Right ventricle myocardium inferior (tissue), 1 donor: ENCODE measurements around the gene IFIT2. TPM values are rescaled to one million over a fixed set of nuclear protein-coding genes. Genes with fewer than 3 reads are reported as not detected.
"Not testable (repeated sequence)": the region's sequence is repeated elsewhere in the genome, so short reads cannot be mapped to it uniquely, and the experiment has no call there.

Experiments
- ATAC-seq: fragments of 200-7000 bp; cut with Tn5 transposase; one replicate; pipeline ENCODE4 v1.9.1; 2020; ENCODE audit warnings: mild to moderate bottlenecking, moderate library complexity
- DNase-seq: peaks from one replicate; pipeline ENCODE4 v3.0.0; 2021; ENCODE audit errors: missing footprints
- intact Hi-C: fragments of 100-400 bp; cut with DNase I; formaldehyde crosslinking; loops from one replicate; pipeline ENCODE4 v1.11.0; 2022
- total RNA-seq: library from RNA; stranded (reverse); fragmentation: NEBNext Ultra II Directional; extraction: Animal tissue kit (Norgen Biotek cat#: 25700); gene quantifications from one replicate; pipeline ENCODE4 v1.2.1, GENCODE V29; 2021
- donor health status: DM: no; HTN: yes; CAD: no; lungs with severe emphysema.

Gene IFIT2
- total RNA-seq, 1 donor from 2014 or later: 4.2 TPM

DNA sequence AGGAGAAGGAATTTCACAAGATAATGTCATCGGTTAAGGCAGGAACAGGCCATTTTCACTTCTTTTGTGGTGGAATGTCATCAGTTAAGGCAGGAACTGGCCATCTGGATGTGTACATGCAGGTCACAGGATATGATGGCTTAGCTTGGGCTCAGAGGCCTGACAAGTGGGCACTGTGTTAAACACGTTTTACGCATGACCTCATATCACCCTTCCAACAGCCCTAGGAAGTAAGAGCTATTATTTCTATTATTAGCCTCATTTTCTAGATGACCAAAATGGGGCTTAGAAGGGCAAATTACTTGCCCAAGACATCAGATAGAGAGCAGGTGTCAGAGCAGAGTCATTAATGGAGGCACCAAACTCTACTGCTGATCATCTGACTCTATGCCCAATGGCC, 28.2 kb downstream of the IFIT2 start:
- intact Hi-C loops, DNase-seq, ATAC-seq: not testable (repeated sequence)

DNA sequence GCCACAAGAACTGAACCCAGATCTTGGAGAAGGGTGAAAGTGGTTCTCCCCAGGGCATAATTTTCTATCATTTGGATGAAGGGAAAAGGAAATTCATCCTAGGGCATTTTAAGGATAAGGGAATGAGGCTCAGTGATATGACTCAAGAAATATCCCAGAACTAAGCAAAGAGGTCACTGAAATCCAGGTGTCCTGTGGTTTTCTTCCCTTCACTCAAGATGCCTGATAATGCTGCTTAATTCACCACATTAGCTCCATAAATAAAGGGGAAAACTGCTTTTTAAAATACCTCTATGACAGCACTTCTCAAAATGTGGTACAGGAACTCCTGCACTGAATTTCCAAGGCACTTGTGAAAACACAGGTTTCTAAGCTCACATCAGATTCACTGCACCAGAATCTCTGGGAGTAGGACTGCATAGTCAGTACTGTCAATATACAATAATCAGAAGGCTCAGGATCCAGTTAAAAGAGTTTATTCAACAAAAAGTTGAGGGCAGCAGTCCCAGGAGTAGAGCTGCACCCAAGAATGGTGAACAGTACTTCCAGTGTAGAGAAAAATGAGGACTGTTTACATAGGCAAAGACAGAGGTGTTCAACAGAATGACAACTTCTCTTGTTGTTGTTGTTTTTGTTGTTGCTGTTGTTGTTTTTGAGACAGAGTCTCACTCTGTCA, 28.8 kb downstream of the IFIT2 start:
- ATAC-seq: no peak
- intact Hi-C loops: no loop called here
- no peak for DNase-seq

DNA sequence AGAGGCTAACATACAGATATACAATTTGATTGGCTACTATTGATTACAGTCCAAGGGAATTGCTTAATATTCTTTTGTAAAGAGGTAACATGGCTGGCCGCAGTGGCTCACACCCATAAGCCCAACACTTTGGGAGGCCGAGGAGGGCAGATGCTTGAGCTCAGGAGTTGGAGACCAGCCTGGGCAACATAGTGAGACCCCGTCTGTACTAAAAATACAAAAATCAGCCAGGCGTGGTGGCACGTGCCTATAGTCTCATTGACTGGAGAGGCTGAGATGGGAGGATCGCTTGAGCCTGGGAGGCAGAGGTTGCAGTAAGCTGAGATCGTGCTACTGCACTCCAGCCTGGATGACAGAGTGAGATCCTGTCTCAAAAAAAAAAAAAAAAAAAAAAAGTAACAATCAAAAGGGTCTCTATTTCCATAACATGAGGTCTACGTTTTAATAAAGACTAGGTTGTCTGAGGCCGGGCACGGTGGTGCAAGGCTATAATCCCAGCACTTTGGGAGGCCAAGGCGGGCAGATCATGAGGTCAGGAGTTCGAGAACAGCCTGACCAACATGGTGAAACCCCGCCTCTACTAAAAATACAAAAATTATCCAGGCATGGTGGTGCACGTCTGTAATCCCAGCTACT, 29.8 kb downstream of the IFIT2 start:
- ATAC-seq, intact Hi-C loops, DNase-seq: not testable (repeated sequence)

DNA sequence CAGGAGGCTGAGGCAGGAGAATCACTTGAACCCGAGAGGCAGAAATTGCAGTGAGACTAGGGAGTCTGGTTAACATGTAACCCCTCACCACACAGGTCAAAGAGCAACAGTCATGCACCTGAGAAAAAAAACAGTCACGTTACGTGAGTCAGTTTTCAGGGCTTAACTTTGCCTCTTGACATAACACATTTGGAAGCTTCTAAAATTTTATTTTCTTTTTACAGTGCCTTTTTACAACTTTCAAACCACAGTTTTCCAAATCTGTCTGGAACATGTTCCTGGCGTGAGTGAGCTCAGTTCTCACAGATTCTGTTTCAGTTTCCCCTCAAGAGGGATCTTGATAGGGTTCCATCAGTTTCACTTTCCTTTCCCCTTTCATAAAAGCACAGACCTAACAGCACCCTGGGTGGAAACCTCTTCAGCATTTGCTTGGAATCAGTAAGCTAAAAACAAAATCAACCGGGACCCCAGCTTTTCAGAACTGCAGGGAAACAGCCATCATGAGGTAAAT, 30.3 kb downstream of the IFIT2 start:
- ATAC-seq: peak; percentile 52
- DNase-seq: no peak
- intact Hi-C loops: no loop called here

DNA sequence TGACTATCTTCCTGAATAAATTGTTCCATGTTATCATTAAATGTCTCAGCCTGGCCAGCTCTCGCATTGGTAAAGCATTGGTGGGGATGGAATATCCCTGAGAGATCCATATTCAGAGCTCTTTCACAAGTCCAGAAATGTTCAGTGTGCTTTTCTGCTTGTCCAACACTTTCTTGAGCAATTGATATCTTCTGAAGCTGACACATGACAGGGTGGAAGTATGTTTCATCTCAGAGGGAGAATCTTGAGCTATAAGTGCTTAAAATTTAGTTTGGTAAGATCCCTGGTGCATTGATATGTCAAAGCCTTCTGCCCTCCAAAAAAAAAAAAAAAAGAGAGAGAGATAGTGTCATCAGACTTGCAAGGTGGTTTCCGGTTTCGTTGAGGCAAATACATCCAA, 33.4 kb downstream of the IFIT2 start:
- intact Hi-C loops: no loop called here
- DNase-seq: no peak
- no peak for ATAC-seq

DNA sequence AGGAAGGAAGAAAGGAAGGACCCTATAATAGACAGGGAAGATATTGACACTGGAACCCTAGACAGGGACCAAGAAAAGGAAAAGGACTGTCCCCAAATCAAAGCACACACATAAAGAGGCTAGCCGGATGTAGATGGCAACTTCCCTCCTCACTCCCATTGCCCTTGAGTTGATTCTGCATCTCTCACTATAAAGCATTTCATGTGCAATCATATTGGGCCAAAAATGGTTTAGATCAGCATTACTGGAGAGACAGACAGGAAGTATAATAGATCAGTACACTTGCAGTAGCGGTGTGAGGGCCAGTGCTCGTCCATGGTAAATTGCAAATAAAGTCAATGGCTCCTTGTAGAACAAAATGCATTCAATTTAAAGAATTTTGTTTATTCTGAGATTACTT, 34.4 kb downstream of the IFIT2 start:
- DNase-seq (no peak), ATAC-seq (no peak)
- intact Hi-C loops: no loop called here

DNA sequence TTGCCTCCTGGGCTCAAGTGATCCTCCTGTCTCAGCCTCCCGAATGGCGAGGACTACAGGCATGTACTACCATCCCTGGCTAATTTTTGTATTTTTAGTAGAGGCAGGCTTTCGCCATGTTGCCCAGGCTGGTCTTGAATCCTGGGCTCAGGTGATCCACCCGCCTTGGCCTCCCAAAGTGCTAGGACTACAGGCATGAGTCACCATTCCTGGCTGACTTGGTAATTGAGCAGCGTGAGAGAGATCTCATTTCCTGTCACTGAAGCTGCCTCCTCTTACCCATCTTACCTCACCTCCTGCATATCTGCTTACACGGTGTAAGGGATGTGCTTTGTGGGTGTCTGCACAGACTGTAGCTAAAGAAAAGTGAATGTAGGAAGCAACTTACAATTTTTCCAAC, 35.6 kb downstream of the IFIT2 start:
- ATAC-seq (no peak), DNase-seq (no peak)
- intact Hi-C loops: no loop called here

DNA sequence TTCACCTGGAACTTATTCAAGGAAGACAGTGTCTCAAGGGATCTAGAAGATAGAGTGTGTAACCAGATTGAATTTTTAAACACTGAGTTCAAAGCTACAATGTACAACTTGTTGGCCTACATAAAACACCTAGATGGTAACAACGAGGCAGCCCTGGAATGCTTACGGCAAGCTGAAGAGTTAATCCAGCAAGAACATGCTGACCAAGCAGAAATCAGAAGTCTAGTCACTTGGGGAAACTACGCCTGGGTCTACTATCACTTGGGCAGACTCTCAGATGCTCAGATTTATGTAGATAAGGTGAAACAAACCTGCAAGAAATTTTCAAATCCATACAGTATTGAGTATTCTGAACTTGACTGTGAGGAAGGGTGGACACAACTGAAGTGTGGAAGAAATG, 36.9 kb downstream of the IFIT2 start:
- DNase-seq (no peak), ATAC-seq (no peak)
- intact Hi-C loops: no loop called here

DNA sequence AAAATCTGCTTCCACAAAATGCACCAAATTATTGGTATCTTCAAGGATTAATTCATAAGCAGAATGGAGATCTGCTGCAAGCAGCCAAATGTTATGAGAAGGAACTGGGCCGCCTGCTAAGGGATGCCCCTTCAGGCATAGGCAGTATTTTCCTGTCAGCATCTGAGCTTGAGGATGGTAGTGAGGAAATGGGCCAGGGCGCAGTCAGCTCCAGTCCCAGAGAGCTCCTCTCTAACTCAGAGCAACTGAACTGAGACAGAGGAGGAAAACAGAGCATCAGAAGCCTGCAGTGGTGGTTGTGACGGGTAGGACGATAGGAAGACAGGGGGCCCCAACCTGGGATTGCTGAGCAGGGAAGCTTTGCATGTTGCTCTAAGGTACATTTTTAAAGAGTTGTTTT, 38.0 kb downstream of the IFIT2 start:
- intact Hi-C loops: no loop called here
- DNase-seq (no peak), ATAC-seq (no peak)

DNA sequence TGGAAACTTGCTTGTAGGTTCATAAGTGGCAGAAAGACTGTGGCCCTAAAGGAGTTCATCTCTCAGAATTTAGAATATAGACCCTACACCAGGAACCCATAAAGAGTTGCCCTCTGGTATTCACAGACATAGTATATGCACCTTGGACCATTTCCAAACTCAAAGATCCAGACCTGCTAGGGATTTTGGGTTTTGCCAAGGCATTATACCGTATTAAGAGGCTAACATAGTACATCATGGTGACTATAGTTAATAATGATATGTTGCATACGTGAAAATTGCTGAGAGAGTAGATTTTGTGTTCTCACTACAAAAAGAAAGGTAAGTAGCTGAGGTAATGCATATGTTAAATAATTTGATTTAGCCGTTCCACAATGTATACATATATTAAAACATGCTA, 39.8 kb downstream of the IFIT2 start:
- intact Hi-C loops: no loop called here
- ATAC-seq: no peak
- no peak for DNase-seq

DNA sequence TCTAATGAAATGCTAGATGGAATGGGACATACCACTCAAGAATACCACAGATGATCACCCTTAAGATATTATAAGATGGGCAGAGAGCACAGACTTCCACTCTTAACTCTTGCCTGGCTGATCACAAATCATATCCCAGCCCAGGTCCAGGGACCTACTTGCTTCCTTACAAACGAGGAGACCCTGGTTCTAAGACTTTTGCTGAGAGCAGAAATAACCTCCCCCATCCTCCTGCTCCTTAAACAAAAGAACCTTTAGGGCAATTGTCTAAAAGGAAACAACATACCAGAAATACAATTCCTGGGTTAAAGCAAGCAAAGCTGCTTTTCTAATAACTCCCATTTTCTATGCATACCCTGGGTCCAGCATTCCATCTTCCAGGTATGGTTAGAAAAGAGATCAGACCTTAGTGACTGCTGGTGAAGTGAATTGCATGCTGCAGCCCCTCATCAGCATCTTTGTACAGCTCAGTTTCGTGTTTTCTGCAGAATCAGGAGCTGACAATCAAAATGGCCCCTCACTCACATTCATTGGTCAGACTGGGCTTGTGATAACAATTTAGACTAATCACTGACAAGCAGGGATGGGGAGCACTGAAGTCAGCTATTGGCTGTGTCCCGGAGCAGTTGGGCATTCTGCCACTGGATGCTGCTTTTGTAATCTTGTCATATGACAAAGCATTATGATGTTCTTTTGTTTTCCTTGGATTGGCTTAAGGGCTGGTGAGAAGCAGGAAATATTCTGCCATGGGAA, 40.5 kb downstream of the IFIT2 start:
- DNase-seq (no peak), ATAC-seq (no peak)
- intact Hi-C loops: no loop called here

DNA sequence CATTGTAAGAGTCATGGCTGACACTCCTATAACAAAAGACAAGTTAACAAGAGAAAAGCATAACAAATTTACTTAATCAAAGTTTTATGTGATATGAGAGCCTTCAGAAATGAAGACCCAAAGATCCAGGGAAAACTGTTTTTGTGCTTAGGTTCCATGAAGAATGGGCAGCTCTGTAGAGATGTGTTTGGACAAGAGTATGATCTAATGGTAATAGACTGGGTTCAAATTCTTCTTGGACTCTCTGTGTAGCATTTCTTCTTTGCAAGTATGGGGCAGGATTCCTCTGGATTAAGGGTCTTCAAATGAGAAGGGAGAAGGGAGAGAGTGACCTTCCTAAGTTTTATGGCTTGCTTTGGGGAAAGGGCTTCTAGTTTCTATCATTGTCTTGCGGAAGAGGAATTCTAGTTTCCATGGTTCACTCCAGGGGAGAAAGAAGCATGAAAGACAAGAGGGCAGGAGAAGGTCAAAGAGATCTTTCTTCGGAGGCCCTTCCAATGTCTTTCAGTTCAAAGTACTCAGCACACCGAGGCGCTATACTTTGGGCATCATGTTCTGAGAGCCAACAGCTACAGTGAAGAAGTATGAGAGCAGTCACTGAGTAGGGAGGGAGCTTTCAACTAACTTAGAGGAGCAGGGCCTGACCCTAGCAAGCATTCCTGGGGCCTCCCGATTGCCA, 41.4 kb downstream of the IFIT2 start:
- no peak for ATAC-seq
- intact Hi-C loops: no loop called here
- no peak for DNase-seq

DNA sequence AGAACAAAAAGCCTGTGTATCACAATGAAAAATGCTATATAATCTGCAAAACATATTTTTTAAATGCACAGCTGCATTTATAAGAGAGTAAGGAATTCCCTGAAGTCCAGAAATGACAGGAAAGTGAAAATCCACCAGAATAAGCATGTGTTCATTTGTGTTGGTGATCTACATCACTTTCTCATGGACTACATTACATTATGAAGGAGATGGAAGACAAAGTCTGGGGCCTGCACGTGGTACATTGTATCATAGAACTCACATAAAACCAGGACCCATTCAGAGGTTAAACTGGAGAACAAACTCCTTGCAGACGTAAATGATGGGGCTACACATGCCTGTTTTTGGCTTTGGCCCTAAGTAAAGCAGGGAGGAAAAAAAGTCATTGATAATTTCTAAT, 42.3 kb downstream of the IFIT2 start:
- no peak for ATAC-seq
- no peak for DNase-seq
- intact Hi-C loops: no loop called here

DNA sequence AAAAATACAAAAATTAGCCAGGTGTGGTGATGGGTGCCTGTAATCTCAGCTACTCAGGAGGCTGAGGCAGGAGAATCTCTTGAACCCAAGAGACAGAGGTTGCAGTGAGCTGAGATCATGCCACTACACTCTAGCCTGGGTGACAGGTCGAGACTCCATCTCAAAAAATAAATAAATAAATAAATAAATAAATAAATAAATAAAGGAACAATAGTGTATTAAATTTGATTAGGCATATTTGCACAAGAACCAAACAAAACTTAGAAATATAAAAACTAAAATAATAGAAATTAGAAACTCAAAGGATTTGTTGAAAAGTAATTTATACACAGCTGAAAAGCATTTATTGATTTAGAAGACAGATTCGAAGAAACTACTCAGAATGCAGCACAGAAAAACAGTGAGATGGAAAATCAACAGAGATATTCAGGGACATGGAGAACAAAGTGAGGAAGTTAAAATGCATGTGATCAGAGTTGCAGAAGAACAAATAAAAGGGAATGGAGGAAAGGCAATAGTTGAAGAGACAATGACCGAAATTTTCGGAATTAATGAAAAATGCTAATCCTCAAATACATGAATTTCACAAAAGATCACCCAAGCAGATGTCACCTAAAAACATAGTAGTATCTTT, 43.6 kb downstream of the IFIT2 start:
- intact Hi-C loops: no loop called here
- no peak for ATAC-seq
- no peak for DNase-seq

DNA sequence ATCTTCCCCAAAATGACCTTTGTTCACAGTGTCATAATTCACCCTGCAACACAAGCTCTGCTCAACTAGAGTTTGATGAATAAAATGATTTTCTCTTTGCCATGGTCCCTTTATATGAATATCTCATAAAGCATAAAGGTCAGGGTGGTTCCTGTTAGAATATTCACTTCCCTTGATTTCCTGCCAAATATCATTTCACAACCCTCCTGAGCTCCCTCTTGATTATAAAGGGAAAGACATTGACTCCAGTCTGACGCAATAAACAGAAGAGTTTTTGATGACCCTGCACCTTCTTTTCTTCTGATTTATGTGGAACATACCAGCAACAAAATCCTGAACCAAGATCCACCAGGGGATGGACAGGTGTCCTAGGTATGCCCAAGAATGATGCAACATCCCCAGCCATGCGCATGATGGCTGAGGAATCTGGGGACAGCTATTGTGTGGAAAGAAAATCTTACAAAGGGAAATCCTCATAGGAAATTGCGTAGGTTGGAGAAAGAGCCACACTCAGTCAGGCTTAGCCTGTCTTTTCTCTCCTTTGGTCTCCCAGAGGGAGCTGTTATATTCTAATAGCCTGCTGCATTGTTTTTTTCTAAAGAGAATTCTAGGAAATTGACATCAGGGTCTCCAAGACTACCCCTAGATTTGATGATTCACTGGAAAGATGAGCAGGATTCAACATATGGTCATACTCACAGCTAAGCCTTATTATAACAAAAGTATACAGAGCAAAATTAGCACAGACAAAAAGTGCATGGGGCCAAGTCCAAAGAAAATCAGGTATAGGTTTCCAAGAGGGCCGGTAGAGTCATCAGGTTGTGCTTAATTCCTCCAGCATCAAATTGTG, 44.8 kb downstream of the IFIT2 start:
- ATAC-seq: no peak
- intact Hi-C loops: no loop called here
- DNase-seq: no peak

DNA sequence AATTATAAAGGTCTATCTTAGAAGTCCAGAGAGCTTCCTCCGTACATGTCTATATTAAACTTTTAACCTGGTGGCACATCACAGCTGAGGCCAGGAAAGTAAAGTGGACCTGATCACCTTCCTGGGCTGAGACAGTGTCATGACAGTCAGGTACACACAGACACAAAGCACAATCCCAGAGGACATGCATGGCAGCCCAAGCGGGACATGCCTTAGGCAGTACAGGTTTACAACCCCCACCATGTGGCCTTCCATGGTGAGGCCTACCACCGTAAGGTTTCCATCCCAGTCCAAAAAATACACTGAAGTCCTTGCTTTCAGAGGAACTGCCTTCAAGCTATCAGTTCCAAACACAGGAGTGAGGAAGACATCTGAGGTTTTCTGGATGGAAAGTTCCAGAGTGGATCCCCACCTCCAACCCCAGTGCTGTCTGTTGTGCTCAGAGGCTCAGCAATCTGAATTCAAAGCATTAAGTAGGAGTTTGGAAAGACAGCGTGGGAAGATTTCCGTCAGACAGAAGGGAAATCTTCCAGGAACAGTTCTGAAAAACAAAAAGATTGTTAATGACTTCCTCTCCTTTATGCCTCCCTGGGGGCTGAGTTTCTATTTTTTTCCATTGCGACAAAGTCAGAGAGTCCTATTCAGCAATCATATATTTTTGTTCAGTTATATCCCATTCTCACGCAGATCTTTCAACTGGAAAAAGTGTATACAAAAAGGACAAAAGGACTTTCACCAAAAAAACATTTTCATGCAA, 46.0 kb downstream of the IFIT2 start:
- no peak for DNase-seq
- ATAC-seq: no peak
- intact Hi-C loops: no loop called here

DNA sequence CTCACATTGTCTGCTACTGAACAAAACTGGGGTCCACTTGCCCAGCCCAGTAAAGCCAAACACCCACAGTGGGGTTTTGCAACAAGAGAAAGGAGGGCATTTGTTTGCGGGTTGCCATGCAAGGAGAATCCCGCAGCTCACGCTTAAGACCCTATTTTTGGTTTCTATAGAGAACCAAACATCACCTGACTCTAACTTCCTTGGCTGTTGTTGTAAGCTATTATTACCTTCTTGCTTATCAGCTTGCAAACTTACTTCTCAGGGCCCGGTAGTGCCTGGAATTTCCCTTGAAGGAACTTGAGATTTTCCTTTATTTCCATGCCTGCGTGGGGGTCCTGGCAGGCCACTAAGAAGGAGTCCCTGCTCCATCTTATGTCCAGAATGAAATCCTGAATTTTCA, 46.6 kb downstream of the IFIT2 start:
- DNase-seq: no peak
- intact Hi-C loops: no loop called here
- ATAC-seq: no peak
